ENCODE data around the gene ZNF654.

GRCh38 chr3:88150806-88151205 lies 91.8 kb downstream of the ZNF654 start:
- TF ChIP-seq CTCF (IDR thresholded peaks at IDR 0.05) = no peak
- TF ChIP-seq EZH2 (IDR thresholded peaks at IDR 0.05; ENCODE audit: borderline replicate concordance, insufficient read depth, low read depth, low read length, poor library complexity, severe bottlenecking) = no peak
